UCSD-AML1 (cell line): ENCODE measurements around the gene PPL.

Source experiments
- DNase-seq: peaks from one replicate; lab custom pipeline; 2025; ENCODE audit not compliant: unreplicated experiment; lab: John Stamatoyannopoulos, UW

The PPL gene

DNA sequence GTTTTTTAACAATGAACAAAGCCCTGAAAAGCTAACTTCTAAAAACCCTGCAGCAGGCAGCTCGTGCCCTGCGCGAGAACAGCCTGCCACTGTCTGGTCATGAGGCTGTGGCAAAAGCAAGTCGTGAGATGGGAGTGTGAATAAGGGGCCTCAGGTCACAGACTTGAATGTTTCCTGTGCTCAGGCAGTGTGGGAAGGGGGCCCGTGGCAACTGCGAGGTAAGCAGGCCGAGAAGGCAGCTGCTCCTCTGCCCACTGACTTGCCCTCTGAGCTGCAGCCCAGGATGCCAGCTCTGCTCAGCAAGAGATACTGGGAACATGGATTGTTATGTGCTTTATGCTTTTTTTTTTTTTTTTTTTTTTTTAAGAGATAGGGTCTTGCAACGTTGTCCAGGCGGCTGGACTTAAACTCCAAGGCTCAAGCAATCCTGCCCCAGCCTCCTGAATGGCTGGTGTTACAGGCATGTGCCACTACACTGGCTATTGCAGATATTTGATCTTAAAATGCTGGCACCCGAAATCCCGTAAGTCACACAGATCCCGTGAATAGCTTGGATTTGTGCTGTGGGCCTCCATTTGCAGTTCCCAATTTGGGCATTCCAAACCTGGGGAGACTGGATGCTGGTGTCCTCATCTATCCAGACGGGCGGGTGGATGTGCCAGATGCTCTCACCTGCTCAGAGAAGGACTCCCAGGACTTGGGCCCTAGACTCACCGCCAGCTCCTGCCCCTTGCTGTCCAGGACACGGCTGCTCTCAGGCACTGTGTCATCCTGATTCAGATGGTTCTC, 45.7 kb downstream of the PPL start:
- no peak for DNase-seq

DNA sequence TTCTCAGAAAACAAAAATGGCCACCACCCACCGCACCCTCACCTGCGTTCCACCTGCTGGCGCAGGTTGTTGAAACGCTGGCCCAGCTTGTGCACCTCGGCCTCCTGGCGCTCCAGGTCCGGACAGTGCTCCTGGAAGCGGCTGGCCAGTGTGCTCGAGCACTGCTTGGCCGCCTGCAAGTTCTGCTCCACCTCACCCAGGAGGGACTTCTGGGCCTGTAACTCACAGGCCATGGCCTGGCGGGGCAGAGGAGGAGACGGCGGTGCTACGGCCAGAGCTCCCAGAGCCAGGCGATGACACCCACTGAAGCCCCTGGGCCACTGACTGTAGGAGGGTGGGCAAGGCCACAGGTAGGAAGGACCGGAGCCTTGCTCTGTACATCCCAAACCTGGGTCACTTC, 46.3 kb downstream of the PPL start:
- no peak for DNase-seq

DNA sequence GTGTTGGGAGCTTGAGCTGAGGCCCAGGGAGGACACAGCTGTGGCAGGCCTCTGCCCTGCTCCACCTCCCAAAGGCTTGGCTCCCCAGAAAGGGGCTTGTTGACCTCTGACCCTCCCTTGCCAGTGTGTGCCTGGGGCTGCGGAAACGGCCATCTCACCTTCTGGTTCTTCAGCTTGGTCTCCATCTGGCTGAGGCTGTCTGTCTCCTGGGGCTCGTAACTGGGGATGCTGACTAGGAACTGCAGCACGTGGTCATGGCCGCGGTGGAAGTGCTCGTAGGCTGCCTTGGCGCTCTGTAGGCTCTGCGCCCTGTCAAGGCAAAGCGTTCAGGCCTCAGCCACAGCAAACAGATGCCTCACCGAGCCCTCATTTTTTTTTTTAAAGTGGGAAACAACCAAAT, 46.9 kb downstream of the PPL start:
- no peak for DNase-seq

DNA sequence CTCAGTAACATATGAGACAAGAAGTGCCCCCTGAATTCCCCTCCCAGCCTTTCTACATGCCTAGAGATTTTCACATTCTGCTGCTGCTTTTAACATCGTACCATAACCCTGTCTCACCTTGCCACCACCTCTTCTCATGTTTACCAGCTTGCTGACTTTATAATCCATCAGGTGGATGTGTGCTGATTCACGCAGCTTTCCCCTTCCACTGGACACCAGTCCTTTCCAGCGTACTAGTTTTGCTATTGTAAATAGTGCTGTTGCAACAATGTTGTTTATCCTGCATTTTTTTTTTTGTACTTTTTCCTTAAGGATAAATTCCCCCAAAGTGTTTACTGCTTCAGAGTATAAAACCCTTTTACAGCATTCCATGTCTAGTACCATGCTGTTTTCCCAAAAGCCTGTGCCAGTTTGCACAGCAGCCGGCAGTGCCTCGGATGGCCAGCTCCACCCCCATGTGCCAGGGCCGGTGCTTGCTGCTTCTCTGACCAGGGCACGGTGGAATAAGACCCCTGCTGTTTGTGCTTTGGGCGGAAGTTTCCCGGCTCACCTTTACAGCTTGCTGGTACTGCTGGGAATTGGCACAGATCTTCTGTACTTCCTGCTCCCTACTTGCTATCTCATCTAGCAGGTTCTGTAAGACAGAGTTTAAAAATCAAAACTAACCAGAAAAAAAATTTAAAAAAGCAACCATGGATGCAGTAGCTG, 48.4 kb downstream of the PPL start:
- DNase-seq, result no peak

DNA sequence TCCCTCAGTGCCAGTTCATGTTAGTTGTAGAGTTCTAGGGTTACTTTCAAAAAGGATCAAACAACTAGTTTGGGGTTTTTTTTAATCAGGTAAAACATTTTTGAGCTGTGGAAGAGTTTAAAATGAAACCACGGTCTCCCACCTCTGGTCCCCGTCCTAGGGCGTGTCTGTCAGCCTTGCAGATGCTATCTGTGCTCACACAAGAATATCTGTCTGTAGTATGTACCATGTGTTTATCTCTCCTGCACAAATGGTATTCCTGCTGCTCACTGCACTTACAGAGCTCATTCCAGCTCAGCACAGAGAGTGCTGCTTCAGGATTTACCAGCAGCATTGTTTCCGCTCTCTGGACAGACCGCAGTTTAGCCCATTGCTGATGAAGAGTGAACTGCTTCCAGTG, 50.8 kb downstream of the PPL start:
- no peak for DNase-seq

DNA sequence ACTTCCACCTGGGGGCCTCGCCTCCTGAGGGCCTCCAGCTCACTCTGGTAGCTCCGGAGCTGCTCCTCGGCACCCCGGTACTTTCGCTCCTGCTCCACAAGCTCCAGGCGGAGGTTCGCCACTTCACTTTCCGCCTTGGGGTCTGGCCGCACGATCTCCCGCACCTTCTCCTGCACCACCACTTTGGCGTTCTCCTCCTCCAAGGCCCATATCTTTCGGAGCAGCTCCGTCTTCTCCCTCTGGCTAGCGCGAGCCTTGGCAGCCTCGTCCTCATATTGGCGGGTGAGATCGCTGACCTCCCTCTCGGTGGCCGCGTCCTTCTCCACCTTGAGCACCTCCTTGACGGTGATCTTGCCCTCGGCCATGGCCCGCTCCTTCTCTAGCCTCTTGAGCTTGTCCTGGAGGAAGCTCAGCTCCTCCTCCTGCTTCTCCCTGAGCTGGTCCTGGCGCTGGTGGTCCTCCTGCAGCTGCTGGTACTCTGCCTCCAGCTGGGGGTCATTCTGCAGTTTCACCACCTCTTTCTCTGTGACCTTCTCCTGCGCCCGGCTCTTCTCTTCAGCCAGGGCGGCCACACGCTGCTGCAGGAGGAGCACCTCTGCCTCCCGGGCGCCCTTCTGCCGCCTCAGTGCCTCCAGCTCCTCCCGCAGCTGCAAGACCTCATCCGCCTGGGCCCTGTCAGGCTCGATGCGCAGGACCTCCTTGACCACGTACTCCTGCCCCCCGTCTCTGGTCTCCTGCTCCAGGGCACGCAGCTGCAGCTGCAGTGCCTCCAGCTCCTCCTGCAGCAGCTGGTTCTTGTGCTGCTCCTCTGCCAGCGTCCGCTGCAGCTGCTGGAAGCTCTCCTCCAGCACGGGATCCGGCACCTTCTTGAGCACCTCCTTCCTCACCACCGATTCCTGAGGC, 51.7 kb downstream of the PPL start:
- DNase-seq, result no peak

DNA sequence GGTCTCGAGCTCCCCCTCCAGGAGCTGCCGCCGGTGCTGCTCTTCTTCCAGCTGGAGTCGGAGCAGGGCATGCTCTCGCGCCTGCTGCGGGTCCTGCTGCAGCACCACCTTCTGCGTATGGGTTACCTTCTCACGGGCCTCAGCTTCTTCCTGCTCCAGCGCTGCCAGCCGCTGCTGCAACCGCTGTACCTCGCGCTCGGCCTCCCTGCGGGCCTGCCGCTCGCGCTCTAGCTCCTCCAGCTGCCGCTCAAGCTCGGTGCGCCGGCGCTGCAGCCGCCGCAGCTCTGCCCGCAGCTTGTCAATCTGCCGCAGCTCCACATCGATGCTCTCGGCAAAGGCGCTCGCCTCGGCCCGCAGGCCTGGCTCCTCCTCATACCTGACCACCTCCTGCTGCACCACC, 52.7 kb downstream of the PPL start:
- DNase-seq, result no peak

DNA sequence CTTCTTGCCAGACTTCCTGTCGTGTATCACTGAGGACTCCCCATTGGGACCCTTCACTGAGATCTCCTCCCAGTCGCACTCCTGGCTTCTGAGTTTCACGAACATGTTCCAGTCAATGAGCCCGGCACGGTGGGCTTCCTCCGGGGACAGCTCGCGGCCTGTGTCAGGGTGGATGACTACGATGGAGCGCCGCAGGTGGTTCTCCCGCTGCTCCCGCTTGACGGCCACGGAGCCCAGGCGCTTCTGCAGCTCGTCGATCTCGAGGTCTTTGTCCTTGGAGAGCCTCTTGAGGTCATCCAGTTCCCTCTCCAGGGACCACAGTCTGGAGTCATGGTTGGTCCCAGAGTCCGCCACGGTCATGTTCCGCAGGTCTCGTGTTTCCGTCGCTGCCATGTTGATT, 53.4 kb downstream of the PPL start:
- DNase-seq, result no peak

DNA sequence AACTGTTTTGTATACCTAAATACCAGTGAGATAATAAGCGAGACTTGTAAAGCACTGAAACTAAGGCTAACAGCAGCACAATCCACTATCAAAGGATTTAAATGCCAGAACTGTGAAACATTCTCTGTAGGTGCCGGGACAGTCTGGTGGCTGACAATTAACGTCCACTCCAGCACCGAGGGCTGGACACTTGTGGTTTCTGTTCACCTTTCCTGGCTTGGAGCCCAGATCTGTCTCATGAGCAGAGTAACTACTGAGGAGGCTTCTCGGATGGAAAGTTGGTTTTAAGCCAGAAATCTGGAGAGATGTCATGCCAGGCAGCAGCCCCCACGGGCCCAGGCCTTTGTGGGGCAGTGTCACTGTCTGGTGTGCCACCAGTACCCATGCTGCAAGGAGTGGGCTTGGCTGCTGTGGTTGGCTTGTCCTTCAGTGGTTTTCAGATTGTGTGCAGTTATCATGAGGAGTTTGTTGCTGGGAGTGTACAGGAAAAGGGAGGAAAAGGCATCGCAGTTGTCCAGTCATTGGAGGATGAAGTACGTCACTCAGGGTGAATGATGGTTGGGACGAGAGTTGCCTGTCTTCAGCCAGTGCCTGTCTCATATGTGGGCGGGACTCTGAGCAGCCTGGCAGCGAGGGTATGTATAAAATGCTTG, 54.2 kb downstream of the PPL start:
- no peak for DNase-seq

DNA sequence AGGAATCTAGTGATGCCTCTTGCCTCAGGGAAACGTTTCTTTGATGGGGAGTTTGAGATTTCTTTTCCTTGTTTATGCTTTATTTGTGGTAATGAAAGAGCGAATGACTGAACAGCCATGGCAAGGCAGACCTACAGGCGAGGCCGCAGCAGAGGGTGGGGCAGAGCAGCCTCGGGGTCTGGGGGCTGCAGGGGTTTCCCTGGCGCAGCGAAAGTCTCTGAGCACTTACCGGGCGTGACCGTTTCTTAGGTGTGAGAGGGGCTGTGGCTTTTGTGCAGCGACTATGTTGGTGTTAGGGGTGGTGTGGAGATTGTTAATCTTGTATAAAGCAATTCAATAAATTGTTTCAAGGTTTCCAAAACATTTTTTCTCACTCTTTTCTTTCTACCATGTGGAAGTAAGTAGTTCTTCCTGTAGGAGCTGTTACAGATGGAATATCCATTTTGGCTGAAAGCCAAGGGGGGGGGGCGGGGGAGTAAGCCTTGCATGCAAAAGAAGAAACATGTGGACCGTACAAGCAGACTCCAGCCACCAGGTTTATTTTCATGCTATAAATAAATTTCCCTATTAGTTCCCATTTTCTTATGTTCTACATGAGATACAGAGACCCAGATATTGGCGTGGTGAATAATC, 54.8 kb downstream of the PPL start:
- no peak for DNase-seq

DNA sequence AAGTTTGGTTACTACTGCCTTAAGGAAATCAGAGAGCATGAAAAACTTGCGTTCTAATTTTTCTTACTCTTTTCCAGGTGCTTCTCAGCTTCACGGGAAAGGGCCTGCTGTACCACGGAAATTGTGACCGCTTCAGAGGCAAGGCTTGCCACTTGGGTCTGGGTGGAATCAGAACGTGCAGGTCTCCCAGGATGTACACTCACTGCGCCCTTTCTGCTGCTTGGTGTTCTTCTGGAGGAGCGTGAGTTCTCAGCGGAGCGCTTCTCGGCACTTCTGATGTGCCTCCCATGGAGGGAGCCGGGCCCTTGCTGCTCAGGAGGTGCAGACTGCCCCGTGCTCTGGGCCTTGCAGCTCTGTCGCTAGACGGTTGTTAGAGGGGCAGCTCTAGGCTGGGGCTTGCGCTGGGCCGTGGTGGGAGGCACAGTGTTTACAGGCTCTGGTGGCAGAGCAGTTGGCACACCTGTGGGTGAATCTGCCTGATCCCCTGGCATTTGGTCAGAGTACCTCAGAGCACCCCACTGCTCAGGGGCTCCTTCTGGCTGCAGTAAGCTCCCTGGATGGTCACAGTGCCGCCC, 56.9 kb downstream of the PPL start:
- DNase-seq, result no peak

DNA sequence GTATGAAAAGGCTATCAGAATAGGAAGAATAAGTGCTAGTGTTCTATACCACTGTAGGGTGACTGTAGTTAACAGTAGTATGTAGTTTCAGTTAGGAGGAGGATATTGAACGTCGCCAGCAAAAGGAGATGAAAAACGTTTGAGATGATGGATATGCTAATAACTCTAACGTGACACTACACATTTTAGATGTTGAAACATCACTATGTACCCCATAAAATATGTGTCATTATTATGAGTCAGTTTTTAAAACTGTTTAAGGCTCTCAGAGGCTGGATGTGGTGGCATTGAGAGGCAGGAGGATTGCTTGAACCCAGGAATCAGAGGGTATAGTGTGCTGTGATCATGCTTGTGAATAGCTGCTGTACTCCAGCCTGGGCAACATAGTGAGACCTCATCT, 57.9 kb downstream of the PPL start:
- no peak for DNase-seq

DNA sequence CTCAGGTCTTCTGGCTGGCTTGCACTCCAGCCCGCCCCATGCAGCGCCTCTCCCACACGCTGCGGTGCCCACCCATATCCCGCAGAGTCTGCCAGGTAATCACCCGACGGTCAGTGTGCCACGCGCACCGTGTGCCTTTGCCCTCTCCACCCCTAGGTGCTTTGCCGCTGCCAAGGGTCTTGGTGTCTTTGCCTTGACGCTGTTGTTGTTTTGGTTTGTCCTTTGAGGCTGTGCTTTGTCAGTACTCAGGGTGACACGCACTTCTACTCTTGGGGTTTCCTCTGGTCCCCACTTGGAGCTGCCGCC, 59.6 kb downstream of the PPL start:
- no peak for DNase-seq

DNA sequence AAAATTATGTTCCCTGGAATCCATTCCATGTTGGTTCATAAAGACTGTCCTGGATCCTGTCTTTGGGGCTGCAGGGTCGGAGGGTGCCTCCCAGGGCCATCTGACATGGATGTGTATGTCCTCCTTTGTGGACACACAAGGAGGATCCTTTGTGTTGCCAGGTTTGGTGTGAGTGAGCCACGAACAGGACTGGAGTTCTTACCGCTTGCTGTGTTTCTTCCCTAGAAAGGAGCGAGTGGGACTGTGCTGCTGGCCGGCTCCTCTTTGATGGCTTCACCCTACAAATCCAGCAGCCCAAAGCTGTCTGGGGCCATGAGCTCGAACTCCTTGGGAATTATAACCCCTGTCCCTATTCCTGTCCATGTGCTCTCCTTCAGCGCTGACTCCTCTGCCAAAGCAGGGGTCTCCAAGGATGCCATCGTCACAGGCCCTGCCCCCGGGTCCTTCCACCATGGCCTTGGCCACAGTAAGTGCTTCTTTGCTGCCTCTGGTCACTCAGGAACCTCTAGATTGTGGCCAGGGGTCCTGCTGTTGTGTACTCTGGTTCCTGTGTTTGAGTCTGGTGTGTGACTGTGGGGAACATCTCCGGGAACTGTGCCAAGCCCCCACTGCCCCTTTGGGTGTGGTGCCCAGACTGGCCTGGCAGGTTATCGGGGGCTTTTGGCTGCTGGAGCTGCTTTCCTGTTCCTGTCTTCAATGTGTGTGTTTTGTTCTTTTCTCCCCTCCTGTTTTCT, 60.1 kb downstream of the PPL start:
- DNase-seq, result no peak

DNA sequence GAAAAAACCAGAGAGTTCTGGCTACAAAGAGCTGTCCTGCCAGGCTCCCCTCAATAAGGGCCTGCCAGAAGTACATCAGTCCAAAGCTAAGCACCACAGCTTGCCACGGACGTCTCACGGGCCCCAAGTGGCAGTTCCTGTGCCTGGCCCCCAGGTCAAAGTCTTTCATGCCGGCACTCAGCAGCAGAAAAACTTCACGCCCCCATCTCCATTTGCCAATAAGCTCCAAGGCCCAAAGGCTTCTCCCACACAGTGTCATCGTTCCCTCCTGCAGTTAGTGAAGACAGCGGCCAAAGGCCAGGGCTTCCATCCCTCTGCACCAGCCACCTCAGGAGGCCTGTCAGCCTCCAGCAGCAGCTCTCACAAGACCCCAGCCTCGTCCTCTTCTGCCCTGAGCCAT, 62.3 kb downstream of the PPL start:
- DNase-seq, result no peak

DNA sequence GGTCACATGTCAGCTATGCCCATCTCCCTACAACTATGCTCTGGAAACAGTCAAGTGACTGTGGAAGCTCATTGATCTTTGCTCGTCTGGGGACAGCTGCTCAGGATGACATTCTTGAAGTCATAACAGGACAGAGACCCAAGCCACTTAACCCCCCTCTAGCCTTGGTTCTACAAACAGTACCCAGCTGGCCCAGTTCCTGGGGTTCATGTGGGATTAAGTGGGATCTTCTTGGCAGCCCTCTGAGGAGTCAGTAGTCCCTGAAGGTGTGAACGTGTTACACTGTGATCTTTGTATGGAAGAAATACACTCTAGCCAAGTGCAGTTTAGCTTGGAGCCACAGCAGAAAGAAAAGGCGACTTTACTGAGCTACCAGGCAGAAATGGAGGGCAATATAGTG, 63.9 kb downstream of the PPL start:
- no peak for DNase-seq

DNA sequence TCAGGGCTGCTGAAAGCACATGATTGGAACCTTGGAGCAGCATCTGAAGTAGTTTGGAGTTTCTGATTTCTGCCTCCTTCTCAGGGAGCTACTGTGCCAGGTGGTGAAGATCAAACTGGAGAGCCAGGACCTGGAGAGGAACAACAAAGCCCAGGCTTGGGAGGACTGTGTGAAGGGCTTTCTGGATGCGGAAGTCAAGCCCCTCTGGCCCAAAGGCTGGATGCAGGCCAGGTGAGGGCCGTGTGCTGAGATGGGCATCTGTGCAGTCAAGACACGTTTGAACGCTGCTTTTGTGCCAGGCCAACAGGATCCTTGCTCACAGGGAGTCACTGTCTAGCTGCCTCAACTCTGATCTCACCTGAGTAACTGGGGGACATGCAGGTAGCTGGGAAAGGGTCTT, 65.9 kb downstream of the PPL start:
- no peak for DNase-seq

DNA sequence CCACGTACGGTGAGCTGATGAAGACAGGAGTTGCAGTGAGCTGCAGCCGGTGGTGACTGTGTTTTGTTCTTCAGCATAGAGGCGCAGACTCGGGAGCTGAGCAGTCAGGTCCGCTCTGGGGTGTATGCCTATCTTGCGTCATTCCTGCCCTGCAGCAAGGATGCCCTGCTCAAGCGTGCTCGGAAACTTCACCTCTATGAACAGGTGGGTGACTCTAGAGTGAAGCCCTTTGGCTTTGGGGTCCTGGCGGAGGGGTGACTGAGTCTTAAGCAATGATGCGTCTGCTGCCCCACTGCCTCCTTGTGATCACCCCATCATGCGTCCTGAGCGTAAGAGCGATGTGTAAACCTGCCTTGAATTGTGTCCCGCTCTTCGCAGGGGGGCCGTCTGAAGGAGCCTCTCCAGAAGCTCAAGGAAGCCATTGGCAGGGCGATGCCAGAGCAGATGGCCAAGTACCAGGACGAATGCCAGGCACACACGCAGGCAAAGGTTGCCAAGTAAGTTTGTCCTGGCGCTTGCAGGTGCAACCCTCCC, 66.7 kb downstream of the PPL start:
- no peak for DNase-seq

DNA sequence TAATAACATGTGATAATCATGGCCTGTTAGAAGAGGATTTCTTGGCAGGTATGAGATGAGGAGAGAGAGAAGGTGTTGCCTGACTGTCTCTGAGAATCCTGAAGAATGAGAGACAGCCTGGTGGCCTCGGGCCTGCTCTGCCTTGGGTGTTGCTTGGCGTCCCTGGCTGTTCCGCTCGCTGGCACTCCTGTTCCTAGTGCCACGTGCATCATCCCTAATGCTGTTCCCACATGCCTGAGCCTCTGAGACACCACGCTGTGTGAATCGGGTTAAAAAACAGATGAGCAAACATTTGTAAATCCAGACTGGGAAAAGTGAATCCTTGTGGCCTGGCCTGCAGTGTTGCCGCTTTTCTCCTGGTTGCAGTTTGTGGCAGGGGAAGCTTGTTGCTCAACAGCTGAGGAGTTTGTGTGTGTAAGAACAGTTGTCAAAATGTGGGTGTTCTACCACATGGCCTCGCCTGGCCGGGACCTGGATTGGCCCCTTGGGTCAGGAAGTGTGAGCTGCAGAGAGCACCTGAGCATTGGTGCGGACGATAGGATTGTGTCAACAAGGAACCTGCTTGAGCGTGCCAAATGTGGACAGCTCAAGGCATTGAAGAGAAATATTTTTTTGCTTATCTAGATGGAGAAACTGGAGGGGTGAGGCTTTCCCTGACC, 67.7 kb downstream of the PPL start:
- DNase-seq, result no peak
